D721Med (cell line): ENCODE results near the gene ARHGAP8.

Experiments used
- DNase-seq: peaks from one replicate; pipeline ENCODE4 v3.0.0; 2011; ENCODE audit warnings: low spot score; ENCODE audit not compliant: insufficient read length
- FAIRE-seq: peaks from 2 replicates; lab custom pipeline; 2011; peaks lifted over from hg19 to GRCh38; lab: Jason Lieb, UNC
- TF ChIP-seq, protein P1 (sequence below): IDR thresholded peaks from 2 replicates; pipeline ENCODE4 v1.5.1; 2012; ENCODE audit warnings: mild to moderate bottlenecking, control low read depth; ENCODE audit not compliant: insufficient read depth; ENCODE audit errors: missing control alignments

The ARHGAP8 gene

DNA sequence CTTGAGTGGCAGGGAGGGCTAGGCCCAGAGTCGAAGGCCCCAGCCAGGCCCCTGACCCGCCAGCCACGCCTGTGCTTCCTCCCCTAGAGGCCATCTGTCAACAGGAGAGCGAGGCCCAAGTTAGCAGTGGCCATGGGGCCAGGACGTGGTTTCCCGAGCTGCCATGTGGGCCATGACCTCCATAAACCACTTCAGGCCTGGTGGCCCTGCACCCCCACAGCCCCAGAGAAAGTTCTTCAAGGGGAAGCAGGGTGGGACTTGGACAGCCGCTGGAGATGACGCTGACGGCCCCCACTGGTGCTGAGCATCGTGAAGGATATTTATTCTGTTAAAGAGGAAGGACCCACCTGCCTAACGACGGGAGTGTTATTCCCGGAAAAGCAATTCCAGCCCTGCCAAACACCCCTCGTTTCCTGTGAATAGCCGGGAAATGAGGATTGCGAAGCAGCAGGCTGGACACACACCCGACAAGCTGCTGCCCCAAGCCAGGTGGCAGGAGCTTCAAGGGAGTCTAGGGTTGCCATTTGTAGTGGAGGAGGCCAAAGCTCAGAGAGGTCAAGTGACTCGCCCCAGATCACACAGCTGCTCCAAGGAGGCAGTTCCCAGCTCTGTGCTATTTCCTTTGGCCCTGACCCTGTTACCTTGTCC is 37.5 kb upstream of the ARHGAP8 start:
- TF ChIP-seq, protein P1, sequence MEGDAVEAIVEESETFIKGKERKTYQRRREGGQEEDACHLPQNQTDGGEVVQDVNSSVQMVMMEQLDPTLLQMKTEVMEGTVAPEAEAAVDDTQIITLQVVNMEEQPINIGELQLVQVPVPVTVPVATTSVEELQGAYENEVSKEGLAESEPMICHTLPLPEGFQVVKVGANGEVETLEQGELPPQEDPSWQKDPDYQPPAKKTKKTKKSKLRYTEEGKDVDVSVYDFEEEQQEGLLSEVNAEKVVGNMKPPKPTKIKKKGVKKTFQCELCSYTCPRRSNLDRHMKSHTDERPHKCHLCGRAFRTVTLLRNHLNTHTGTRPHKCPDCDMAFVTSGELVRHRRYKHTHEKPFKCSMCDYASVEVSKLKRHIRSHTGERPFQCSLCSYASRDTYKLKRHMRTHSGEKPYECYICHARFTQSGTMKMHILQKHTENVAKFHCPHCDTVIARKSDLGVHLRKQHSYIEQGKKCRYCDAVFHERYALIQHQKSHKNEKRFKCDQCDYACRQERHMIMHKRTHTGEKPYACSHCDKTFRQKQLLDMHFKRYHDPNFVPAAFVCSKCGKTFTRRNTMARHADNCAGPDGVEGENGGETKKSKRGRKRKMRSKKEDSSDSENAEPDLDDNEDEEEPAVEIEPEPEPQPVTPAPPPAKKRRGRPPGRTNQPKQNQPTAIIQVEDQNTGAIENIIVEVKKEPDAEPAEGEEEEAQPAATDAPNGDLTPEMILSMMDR, result no peak
- no peak for FAIRE-seq
- no peak for DNase-seq

DNA sequence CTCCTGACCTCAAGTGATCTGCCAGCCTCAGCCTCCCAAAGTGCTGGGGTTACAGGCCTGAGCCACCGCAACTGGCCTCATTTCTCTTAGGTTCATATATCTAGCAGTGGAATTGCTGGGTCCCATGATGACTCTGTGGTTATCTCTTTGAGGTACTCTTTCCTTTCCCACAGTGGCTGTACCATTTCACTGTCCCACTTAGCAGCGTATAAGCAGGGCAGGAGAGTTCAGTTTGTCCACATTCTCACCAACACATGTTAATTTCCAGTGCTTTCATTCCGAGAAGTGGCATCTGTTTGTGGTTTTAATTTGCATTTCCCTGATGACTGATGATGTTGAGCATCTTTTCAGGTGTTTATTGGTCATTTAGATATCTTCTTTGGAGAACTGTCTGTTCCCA is 34.0 kb upstream of the ARHGAP8 start:
- TF ChIP-seq, protein P1, result no peak
- DNase-seq (no peak), FAIRE-seq (no peak)

DNA sequence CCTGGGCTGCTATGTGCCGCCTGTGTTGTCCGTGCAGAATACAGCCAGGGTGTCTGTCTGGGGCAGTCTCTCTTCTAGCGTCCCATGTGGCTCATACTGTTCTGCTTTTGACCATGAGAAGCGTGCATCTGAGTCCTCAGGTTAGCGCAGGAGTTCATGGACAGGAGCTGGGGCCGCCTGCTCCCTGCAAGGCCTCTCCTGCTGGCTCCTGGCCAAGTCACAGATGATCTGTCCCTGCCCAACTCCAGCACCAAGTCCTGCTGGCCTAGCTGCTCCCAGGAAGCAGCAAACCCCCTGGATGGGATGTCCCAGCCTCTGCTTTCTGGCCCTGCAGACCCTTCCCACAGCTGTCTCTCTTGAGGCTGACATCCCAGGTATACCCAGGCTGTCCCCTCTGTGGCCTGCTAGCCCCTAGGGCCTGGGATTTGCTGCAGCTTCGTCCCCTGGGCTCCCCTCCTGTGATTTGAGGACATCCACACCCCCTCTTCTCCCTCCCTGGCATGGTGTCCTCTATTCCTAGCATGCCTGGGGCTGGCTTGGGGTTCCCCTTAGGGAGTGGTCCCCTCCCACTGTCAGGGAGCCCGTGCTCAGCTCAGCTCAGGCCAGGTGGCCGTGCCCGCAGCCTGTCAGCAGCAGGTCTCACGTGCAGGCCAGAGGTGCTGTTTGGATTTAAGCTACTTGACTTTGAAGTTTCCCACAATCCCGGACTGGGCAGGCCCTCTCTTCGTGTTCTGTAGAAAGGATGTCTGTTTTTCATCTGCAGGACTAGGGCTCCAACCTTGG is 32.6 kb upstream of the ARHGAP8 start:
- FAIRE-seq (no peak), DNase-seq (no peak)
- TF ChIP-seq, protein P1, result no peak

DNA sequence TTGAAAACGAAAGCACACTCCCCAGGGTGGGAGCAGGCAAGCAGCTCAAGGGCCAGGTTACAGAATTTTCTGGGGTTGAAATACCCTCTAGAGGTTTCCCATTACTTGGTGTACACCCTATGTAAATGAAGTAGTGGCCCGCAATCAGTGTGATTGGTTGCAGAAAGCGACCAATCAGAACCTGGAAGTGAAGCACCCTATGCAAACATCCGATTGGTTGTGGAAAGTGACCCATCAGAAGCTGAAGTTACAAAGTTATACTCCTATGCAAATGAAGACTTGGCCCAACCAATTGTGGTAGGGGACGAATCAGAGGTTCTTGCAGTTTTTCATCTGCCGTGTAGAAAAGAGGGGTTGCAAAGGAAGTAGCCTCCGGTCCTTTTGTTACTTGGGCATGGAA is 31.2 kb upstream of the ARHGAP8 start:
- no peak for FAIRE-seq
- DNase-seq, result no peak
- TF ChIP-seq, protein P1, result no peak

DNA sequence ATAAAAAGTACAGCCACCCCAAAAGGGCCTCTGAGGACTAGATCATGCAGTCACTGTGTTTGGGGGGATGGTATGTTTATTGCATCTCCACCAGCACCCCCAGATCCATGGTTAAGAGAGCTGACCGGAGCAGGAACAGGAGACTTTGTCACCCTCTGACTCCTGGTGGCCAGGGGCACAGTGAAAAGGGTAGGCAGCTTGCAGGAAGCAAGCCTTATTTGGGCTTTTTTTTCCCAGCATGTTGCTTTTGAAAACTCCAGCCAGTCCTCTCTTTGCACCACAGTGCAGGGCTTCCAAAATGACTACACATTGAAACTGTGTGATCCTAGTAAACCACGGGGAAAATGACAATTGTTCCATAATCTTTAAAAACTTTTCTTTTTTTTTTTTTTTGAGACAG is 29.8 kb upstream of the ARHGAP8 start:
- no peak for DNase-seq
- no peak for FAIRE-seq

DNA sequence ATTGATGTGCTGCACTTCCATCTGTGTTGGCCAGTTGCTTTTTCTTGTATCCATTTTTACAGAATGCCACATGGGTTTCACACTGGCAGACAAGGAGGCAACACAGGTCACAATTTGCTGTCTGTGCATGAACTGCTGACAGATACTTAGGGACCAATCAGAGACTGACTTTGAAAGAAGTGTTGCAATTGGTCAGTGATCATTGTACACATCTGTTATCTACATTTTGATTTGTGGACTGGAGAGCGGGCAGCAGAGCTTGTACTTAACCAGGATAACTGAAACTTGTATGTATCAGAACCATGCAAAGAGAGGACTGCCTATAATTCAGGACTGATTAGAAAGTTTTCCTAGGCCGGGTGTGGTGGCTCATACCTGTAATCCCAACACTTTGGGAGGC is 28.6 kb upstream of the ARHGAP8 start:
- TF ChIP-seq, protein P1, result no peak
- DNase-seq, result no peak
- no peak for FAIRE-seq

More for the DNA sequence above, 29.8 kb upstream of the ARHGAP8 start:
- TF ChIP-seq, protein P1, result no peak

DNA sequence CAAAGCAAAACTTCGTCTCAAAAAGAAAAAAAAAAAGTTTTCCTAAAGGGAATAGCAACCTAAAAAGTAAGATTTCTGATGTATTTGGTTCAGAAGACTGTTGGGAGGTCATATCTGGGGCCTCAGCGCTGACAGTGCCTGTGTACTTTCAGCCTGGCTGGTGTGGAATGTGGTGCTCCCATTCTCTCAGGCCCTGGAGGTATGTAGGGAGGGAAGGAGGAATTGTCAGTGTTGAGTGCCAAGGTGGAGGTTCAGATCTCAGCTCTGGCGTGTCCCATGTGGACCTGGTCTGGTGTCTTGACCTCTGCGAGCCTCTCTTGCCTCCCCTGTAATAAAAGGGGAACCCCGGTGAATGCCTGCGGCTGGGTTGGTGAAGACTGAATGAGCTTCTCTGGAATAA is 28.0 kb upstream of the ARHGAP8 start:
- TF ChIP-seq, protein P1, result no peak
- FAIRE-seq (no peak), DNase-seq (no peak)
